Testis (tissue), 2 donors: ENCODE results near the gene C13orf46.

ENCODE experiments used
- POLR2A ChIP-seq: fragments of 450-650 bp; IDR thresholded peaks from one replicate; pipeline ENCODE4 v1.6.1; 2017; ENCODE audit warnings: antibody characterized with exemption, mild to moderate bottlenecking, moderate library complexity
- TF ChIP-seq, protein P1 (sequence below), 3 experiments: fragments of 450-650 bp in 2 of 3; fragments of 200-600 bp in 1 of 3; sonication (generic) in 1 of 3; IDR thresholded peaks; one replicate each; pipeline ENCODE4 v1.5.1; 2016 to 2019; ENCODE audit warnings: antibody characterized with exemption in 3 of 3, mild to moderate bottlenecking in 2 of 3, moderate library complexity in 1 of 3

- TF ChIP-seq, protein P1, sequence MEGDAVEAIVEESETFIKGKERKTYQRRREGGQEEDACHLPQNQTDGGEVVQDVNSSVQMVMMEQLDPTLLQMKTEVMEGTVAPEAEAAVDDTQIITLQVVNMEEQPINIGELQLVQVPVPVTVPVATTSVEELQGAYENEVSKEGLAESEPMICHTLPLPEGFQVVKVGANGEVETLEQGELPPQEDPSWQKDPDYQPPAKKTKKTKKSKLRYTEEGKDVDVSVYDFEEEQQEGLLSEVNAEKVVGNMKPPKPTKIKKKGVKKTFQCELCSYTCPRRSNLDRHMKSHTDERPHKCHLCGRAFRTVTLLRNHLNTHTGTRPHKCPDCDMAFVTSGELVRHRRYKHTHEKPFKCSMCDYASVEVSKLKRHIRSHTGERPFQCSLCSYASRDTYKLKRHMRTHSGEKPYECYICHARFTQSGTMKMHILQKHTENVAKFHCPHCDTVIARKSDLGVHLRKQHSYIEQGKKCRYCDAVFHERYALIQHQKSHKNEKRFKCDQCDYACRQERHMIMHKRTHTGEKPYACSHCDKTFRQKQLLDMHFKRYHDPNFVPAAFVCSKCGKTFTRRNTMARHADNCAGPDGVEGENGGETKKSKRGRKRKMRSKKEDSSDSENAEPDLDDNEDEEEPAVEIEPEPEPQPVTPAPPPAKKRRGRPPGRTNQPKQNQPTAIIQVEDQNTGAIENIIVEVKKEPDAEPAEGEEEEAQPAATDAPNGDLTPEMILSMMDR (IDR thresholded peaks at IDR 0.05): no peak
- TF ChIP-seq POLR2A: no peak
These were observed 52.1 kb downstream of the C13orf46 start for GRCh38 chr13:113921763-113922162.
